Calu3 (cell line): Measurements from ENCODE around the gene IBA57. TPM values are rescaled to one million over a fixed set of nuclear protein-coding genes. Genes with fewer than 3 reads are reported as not detected.

Experiments used
- BruUV-seq: library from RNA; stranded (reverse); fragments of 400-500 nt; replicated peaks from 2 replicates; lab custom pipeline; 2021; lab: Mats Ljungman, UMichigan
- CTCF ChIA-PET: fragments of 300-600 bp; sonication (Branson Sonifier 250); formaldehyde crosslinking; loops from one replicate; lab custom pipeline; 2022; ENCODE audit warnings: antibody characterized with exemption; lab: Charles Lee
- DNase-seq: peaks from one replicate; pipeline ENCODE4 v3.0.0; 2022
- H3K27ac Mint-ChIP-seq: one replicate; pipeline ENCODE4 v1.8.0; 2022; ENCODE audit warnings: mixed read lengths; ENCODE audit not compliant: unreplicated experiment
- H3K27me3 Mint-ChIP-seq: one replicate; pipeline ENCODE4 v1.8.0; 2022; ENCODE audit warnings: mixed read lengths; ENCODE audit not compliant: unreplicated experiment
- H3K36me3 Mint-ChIP-seq: one replicate; pipeline ENCODE4 v1.8.0; 2022; ENCODE audit warnings: mild to moderate bottlenecking, moderate library complexity, mixed read lengths; ENCODE audit not compliant: insufficient read depth, unreplicated experiment
- H3K4me1 Mint-ChIP-seq: one replicate; pipeline ENCODE4 v1.8.0; 2022; ENCODE audit warnings: mild to moderate bottlenecking, low read depth, mixed read lengths; ENCODE audit not compliant: unreplicated experiment
- H3K4me3 Mint-ChIP-seq: one replicate; pipeline ENCODE4 v1.8.0; 2022; ENCODE audit warnings: mild to moderate bottlenecking, low read depth, moderate library complexity, mixed read lengths; ENCODE audit not compliant: unreplicated experiment
- H3K9me3 Mint-ChIP-seq: one replicate; pipeline ENCODE4 v1.8.0; 2022; ENCODE audit warnings: low read depth, mixed read lengths; ENCODE audit not compliant: unreplicated experiment
- intact Hi-C: fragments of 100-400 bp; cut with micrococcal nuclease; formaldehyde crosslinking; loops from one replicate; pipeline ENCODE4 v1.10.0; 2022; ENCODE audit not compliant: unreplicated experiment
- total RNA-seq: library from RNA; stranded (reverse); gene quantifications from 2 replicates; pipeline ENCODE4 v1.2.3, GENCODE V29; 2022
- TF ChIP-seq, protein P1 (sequence below): fragments of 200-600 bp; IDR thresholded peaks from one replicate; pipeline ENCODE4 v1.8.0; 2022; ENCODE audit warnings: antibody characterized with exemption; ENCODE audit not compliant: unreplicated experiment

Gene IBA57
- total RNA-seq, 1 experiment from 2014 or later = 9.2 TPM

- intact Hi-C loops = loop anchor here (10.0 kb wide), 1 partner anchor 128 kb away; no protein-coding TSS in a partner anchor
- Mint-ChIP-seq H3K9me3 (no peaks in the 10 kb centered on the region), H3K36me3 (peaks cover 29% of the 10 kb centered on the region), H3K4me1 (no peaks in the 10 kb centered on the region), H3K4me3 (no peak overlapping the region), H3K27ac (no peak overlapping the region), H3K27me3 (no peaks in the 10 kb centered on the region)
- no TSS peak for BruUV-seq
- CTCF ChIA-PET = no interaction called here
- TF ChIP-seq, protein P1, sequence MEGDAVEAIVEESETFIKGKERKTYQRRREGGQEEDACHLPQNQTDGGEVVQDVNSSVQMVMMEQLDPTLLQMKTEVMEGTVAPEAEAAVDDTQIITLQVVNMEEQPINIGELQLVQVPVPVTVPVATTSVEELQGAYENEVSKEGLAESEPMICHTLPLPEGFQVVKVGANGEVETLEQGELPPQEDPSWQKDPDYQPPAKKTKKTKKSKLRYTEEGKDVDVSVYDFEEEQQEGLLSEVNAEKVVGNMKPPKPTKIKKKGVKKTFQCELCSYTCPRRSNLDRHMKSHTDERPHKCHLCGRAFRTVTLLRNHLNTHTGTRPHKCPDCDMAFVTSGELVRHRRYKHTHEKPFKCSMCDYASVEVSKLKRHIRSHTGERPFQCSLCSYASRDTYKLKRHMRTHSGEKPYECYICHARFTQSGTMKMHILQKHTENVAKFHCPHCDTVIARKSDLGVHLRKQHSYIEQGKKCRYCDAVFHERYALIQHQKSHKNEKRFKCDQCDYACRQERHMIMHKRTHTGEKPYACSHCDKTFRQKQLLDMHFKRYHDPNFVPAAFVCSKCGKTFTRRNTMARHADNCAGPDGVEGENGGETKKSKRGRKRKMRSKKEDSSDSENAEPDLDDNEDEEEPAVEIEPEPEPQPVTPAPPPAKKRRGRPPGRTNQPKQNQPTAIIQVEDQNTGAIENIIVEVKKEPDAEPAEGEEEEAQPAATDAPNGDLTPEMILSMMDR = no peak
- no peak for DNase-seq
Measured at GRCh38 chr1:228216371-228217320, 51.0 kb downstream of the IBA57 start.

DNA sequence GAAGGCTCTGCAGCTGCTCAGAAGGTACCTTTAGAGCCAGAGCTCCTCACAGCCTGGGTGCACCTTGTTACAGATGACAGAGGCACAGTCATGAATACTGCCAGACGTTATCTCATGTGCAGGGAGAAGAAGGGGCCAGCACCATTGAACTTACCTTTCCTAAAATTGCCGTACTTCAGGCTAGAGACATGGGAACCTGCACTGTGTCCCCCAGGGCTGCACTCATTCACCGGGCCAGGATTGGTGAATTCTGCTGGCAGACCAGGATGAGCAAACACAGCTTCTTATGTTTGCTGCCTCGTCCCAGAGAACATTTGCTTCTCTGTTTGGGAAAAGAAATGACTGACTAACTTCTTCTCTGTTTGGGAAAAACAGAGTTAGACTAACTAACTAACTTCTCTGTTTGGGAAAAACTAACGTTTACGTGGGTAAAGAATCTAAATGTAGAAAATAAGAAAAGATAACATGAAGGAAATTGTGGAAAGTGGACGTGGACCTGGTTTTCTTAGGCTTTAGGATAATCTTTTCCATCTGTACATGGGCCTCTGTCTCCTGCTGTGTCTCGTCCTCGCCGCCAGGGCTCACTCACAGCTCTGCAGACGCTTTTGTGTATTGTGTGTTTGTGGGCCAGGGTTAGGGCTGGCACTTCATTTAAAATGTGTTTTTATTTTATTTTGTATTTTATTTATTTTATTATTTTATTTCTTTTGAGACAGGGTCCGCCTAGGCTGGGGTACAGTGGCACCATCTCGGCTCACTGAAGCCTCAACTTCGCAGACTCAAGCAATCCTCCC is 52.1 kb downstream of the IBA57 start:
- TF ChIP-seq, protein P1 = no peak
- H3K9me3 Mint-ChIP-seq = no peaks in the 10 kb centered on the region
- H3K4me3 Mint-ChIP-seq = no peak overlapping the region
- CTCF ChIA-PET = no interaction called here
- no peak overlapping the region for H3K27ac Mint-ChIP-seq
- no peak for DNase-seq
- no TSS peak for BruUV-seq
- H3K4me1 Mint-ChIP-seq = no peaks in the 10 kb centered on the region
- peaks cover 22% of the 10 kb centered on the region for H3K36me3 Mint-ChIP-seq
- intact Hi-C loops = loop anchor here (10.0 kb wide), 1 partner anchor 127 kb away; no protein-coding TSS in a partner anchor
- no peaks in the 10 kb centered on the region for H3K27me3 Mint-ChIP-seq

DNA sequence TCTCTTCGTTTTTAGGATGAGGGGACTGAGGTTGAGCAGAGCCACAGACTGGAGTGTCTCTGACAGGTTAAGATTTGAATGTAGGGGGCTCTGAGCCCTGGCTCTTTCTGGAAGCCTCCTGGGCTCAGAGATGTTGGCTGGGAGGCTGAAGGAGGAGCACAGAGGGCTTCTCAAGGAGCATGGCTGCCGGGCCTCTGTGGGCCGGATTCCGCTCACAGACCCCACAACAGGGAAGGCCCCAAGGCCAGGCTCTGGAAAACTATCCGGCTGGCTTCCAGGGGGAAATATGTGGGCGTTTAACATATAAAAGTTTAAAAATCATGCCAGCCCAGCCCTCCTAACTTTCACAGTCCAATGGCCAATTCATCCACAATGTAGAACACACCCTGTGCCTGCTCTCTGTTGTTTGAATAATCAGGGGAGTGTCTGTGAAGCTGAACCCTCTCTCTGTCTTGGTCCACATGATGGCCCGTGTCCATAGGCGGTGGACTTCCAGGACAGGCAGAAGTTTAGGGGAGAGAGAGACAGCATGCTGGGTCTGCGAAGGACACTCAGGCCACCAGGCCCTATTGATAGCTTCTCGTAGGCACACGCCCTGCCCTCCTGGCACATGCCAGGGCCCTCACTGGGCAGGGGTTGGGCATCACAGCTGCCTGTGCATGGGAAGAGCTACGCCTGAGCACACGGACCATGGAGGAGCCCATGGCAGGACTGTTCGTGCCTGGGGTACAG is 53.1 kb downstream of the IBA57 start:
- intact Hi-C loops = loop anchor here (10.0 kb wide), 1 partner anchor 126 kb away; no protein-coding TSS in a partner anchor
- H3K4me3 Mint-ChIP-seq = no peak overlapping the region
- H3K27me3 Mint-ChIP-seq = no peaks in the 10 kb centered on the region
- H3K4me1 Mint-ChIP-seq = no peaks in the 10 kb centered on the region
- TF ChIP-seq, protein P1 = no peak
- no peak overlapping the region for H3K27ac Mint-ChIP-seq
- BruUV-seq = no TSS peak
- peaks cover 12% of the 10 kb centered on the region for H3K36me3 Mint-ChIP-seq
- CTCF ChIA-PET = no interaction called here
- DNase-seq = no peak
- H3K9me3 Mint-ChIP-seq = no peaks in the 10 kb centered on the region
